ENCODE data around the gene EN2. TPM values are rescaled to one million over a fixed set of nuclear protein-coding genes. Genes with fewer than 3 reads are reported as not detected.

EN2 gene
- polyA plus RNA-seq (2013, experiment 1 of 2; ENCODE audit: insufficient read length) = 0.05 TPM
- polyA plus RNA-seq (2013, experiment 2 of 2; ENCODE audit: insufficient read length) = 0.05 TPM

- no peak for DNase-seq
Measured at GRCh38 chr7:155458111-155458877, at the start of gene EN2. Gene EN2, plus strand, starts transcription at chr7:155458129. Its CDS starts 249 bp downstream, at chr7:155458378.

- DNase-seq = no peak
Measured at GRCh38 chr7:155408651-155409586, 49.0 kb upstream of the EN2 start.

DNA sequence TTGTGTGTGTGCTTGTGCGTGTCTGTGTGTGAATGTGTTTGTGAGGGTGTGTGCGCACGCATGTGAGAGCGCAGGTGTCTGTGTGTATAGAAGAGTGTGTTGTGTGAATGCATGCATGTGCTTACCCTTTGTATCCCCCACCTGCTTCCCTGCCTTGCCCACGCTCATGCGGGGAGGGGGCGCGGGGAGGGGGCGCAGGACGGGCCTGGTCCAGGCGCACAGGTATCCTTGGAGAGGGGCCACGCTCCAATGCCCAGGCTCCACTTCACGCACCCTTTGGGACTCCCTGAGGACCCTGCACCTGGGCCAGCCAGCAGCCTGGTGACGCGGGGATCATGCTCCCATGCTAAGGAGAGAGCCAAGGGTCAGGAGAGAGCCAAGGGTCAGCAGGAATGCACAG lies 47.9 kb upstream of the EN2 start:
- DNase-seq = no peak

GRCh38 chr7:155410431-155410830 lies 47.5 kb upstream of the EN2 start:
- no peak for DNase-seq

- DNase-seq = no peak
Measured at GRCh38 chr7:155411718-155412415, 46.1 kb upstream of the EN2 start.

- peak; percentile 9 for DNase-seq
Measured at GRCh38 chr7:155412416-155413253, 45.3 kb upstream of the EN2 start.

DNA sequence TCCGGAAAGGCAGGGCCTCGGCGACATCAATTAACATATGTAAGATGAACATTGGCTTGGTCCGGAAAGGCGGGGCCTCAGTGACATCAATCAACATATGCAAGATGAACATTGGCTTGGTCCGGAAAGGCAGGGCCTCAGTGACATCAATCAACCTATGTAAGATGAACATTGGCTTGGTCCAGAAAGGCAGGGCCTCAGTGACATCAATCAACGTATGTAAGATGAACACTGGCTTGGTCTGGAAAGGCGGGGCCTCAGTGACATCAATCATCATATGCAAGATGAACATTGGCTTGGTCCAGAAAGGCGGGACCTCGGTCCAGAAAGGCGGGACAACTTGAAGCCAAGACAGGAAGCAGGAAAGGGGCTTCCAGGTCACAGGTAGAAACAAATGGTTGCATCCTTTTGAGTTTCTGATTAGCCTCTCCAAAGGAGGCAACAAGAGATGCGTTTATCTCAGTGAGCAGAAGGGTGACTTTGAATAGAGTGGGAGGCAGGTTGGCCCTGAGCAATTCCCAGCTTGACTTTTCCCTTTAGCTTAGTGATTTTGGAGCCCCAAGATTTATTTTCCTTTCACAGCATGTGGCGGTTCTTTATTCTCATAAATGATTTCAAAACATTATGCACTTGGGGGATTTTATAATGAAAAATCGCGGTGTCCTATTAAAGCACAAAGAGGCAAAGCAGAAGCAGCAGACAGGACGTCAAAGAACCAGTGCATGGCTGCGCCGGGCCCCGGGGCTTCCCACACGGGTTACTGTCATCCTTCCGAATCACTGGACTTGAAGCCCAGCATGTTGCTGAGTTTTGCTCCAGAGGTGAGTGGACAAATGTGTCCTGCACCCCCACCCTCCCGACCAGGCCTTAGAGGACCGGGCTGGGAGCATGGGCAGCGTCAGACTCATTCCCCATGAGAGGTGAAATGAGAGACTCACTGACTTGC lies 43.1 kb upstream of the EN2 start:
- DNase-seq = no peak

DNA sequence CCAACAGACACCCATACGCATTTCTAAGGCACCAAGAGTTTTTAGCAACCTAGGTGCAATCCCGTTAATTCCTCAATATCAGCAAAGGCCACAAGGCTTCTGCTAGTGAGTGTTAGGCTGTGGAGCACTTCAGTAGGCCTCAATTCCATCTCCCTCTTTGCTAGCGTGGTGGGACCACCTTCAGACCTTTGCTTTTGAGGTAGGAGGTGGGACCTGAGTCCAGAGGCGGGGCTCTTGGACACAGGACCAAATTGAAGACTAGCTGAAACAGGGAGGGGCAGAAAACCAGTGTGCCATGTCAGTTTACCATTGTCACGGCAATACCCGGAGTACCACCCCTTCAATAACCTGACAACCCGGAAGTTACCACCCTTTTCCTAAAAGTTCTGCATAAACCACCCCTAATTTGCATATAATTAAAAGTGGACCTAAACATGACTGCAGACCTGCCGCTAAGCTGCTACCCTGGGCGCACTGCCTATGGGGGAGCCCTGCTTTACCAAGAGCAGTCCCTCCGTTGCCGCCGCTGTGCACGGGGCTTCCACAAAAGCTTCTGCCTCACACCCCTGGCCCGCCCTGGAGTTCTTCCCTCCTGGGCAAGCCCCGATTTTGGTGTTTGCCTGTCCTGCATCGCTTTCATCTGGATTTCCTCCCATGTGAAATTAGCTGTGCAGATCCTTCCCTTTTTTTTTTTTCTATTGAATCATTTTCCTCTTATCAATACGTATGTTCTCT lies 41.1 kb upstream of the EN2 start:
- DNase-seq = no peak

DNA sequence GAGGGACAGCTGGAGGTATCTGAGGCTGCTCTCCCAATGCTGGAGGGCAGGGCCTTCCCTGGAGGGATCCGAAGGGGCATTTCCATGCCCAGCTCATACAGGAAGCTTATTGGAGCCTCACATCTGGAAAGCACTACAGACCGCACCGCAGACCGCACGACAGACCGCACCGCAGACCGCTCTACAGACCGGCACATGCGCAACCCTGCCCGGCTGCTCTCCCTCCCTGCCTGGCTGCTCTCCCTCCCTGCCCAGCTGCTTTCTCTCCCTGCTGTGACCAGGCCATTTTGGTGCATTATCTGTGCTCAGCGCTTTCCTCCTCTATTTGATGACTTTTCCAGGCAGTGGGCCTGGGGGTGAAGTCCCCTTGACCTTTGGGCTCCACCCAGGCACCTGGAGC lies 39.6 kb upstream of the EN2 start:
- DNase-seq = no peak

GRCh38 chr7:155418941-155419755 lies 38.8 kb upstream of the EN2 start:
- no peak for DNase-seq

DNA sequence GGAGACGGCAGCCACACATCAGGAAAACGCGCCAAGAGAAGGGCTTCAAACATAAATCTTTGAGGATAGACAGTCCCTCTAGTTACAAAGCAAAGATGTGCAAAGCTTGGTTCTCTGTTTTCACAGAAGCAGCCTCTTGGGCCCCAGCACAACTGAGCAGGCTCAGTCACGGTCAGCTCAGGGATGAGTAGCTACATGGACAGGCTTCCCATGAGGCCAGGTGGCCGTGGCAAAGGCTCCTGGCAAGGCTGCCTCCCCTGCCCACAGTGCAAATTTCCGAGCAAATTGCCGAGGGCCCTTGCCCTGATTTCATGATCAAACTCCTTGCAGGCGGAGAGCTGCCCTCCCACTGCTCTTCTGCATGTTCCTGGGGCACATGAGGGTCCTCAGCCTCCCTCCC lies 37.8 kb upstream of the EN2 start:
- no peak for DNase-seq

GRCh38 chr7:155422151-155422550 lies 35.8 kb upstream of the EN2 start:
- DNase-seq = no peak

DNA sequence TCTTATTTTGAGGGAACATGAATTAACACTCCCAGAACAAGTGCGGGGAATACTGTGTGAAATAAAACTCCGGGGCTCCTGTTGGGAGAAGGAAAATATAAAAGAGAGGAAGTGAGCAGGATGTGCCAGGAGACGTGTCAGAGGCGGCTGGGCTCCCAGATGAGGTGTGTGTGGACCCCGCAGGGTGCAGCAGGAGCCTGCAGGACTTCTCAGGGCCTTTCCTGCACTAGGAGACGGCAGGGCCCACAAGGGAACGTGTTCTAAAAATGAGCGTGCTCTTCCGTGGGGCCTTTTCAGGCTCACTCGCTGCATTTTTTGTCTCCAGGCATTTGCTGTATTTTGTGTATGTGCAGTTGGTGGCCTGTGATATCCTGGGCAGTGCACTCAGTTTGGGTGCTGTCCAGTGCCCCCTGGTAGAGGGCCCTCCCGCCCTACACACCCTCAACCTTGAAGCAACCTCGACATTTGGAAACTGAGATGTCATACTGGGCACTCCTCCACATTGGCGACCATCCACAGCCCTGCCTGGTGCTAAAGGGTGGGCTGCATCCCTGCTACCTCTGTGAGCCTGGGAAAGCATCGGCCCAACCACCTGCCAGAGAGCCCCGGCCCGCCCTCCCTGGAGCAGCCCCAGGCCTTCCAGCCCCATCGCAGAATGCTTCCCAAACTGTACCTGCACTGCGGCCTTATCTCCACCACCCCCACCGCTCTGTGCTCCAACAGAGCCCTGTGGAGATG lies 35.2 kb upstream of the EN2 start:
- no peak for DNase-seq

- no peak for DNase-seq
Measured at GRCh38 chr7:155423337-155424285, 34.3 kb upstream of the EN2 start.

- DNase-seq = no peak
Measured at GRCh38 chr7:155424301-155425010, 33.5 kb upstream of the EN2 start.

DNA sequence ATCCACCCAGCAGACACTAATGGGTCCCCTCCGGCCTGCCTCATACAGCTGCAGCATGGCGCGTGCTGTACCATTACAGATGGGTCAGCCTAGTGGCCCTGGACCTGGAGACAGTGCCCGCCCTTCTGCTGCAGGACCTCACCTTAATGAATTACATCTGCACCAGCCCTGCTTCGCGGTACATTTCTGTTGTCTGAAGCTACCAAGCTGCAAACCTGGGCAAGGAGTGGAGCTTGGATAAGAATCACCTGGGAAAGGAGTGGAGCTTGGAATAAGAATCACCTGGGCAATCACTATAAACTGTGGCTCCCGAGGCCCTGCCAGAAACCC lies 33.0 kb upstream of the EN2 start:
- DNase-seq = no peak

DNA sequence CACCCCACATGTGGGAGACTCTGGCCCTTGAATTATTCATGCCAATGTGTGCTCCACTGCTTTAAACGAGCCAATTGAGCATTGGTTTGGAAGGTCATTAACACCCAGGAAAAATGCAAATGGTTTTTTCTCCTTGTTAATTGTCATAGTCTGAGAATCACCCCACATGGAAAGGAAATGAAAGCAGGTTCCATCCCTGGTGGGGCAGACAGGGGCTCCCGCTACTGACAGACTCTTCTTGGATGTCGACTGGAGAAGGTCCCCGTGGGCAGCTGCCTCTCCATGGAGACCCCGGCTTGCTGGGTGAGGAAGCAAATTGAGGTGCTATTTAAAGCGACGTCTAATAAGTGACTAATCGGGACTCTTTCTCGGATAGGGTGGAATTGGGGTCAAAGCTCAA lies 32.0 kb upstream of the EN2 start:
- no peak for DNase-seq
